Measurements from ENCODE around the gene CPNE9.
A peak's percentile ranks its signal among the peaks of the same experiment; 100 is the strongest.
"Not testable (repeated sequence)": the region's sequence is repeated elsewhere in the genome, so short reads cannot be mapped to it uniquely, and the experiment has no call there.

Gene CPNE9

DNA sequence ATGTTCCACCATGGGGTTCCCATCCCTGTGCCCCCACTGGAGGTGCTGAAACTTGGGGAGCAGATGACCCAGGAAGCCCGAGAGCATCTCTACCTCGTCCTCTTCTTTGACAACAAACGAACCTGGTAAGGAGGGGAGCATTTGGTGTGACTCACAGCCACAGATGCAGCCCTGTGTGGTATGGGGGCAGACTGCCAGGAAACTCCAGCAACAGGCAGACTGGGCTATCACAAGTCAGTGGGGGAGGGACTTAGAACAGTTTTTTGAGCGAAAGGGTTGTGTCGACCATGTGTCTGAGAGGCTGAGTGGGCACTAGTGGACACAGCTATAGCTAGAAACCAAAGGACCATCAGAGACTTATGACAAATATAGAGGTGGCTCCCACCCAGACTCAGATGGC lies 42.7 kb downstream of the CPNE9 start:
- DNase-seq (ENCODE audit: low spot score): no peak

DNA sequence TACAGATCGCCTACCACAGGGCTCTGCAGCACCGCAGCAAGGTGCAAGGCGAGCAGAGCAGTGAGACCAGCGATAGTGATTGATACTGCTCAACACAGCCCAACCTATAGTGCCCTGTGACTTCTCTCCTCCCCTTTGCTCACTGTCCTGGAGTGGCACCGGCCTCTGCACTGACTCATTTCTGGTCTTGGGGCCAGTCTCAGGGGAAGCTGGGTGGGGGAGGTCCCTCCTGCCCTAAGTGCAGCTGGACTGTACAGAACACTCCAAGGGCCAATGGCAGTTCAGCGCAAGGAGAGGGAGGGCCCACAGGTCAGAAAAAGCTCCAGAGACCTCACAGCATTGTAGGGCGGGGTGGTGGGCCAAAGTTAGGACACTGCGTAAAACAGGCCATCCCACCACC lies 43.6 kb downstream of the CPNE9 start:
- DNase-seq (ENCODE audit: low spot score): no peak

DNA sequence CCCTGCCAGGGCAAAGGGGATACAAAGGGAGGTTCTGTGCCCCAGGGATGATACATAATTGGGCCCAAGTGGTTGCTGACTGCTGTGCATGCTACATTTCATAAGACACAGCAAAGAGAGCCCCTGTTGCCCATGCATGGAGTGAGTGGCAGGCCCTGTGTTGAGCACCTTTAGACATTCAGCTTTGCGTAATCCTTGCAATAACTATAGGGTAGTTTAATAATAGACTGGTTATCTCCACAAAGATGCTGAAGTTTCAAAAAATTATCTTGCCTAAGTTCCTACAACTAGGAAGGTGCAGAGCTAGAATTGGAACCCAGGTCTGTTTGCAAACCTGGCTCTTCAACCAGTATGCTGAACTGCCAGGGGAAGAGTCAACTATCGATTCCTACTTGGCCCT lies 44.4 kb downstream of the CPNE9 start:
- no peak for DNase-seq (ENCODE audit: low spot score)

DNA sequence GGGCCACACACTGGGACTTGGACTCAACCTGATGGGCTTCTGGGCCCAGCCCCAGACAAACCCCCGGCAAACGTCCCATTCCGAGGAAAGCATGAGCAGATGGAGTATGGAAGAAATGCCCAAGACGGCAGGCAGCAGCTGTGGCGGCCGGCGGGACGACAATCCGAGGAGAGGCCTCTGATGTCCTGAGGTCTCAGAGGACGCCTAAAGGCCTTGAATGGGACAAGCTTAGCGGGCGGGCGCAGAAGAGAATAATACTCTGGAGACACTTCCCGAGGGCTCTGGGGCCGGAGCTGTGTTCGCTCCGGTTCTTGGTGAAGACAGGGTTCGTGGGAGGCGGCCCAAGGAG lies 45.6 kb downstream of the CPNE9 start:
- no peak for DNase-seq (ENCODE audit: low spot score)

DNA sequence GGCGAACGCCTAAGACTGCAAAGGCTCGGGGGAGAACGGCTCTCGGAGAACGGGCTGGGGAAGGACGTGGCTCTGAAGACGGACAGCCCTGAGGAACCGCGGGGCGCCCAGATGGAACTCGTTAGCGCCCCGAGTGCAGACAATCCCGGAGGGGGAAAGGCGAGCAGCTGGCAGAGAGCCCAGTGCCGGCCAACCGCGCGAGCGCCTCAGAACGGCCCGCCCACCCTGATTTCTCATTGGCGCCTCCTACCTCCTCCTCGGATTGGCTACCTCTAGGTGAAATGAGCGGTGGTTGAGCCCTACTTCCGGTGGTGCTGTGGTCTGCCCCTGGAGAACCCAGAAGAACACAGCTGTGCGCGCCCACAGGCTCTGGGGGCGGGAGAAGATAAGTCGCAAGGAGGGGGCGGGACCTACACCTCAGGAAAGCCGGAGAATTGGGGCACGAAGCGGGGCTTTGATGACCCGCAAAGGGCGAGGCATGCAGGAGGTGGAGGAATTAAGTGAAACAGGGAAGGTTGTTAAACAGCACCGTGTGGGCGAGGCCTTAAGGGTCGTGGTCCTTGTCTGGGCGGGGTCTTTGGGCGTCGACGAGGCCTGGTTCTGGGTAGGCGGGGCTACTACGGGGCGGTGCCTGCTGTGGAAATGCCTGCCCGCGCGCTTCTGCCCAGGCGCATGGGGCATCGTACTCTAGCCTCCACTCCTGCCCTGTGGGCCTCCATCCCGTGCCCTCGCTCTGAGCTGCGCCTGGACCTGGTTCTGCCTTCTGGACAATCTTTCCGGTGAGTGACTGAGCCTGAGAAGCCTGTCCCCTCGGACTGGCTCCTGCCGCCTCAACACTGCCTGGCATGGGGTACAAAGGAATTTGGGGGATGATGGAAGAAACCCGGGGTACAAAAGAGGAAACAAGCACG lies 46.3 kb downstream of the CPNE9 start, which contains the start of gene OGG1:
Gene OGG1, plus strand, starts transcription at position 308 of the 911 bp plus-strand sequence. Its CDS starts 335 bp downstream, at position 643.
- DNase-seq (ENCODE audit: low spot score): peak; percentile 98

DNA sequence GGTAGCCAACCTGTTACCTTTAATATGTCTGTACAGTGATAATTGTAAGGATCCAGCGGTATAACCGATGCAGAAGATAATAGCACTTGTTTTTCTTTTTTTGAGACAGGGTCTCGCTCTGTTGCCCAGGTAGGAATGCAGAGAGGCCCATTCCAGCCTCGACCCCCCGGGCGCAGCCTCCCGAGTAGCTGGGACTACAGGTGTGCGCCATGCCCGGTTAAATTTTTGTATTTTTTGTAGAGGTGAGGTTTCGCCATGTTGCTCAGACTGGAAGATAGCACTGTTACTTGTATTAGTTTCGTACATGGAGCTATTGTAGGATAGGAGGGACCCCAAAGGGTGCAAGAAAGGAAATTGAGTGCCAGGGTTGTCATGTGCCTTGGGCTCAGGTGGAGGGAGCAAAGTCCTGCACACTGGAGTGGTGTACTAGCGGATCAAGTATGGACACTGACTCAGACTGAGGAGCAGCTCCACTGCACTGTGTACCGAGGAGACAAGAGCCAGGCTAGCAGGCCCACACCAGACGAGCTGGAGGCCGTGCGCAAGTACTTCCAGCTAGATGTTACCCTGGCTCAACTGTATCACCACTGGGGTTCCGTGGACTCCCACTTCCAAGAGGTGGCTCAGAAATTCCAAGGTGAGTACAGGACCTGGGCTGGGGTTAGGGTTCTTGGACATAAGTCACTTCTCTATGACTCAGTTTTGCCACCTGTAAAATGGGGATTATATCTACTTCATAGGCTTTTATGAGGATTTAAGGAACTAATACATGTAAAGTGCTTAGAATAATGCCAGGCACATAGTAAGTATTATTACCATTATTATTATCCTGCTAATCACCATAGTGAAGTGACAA lies 47.2 kb downstream of the CPNE9 start:
- no peak for DNase-seq (ENCODE audit: low spot score)

DNA sequence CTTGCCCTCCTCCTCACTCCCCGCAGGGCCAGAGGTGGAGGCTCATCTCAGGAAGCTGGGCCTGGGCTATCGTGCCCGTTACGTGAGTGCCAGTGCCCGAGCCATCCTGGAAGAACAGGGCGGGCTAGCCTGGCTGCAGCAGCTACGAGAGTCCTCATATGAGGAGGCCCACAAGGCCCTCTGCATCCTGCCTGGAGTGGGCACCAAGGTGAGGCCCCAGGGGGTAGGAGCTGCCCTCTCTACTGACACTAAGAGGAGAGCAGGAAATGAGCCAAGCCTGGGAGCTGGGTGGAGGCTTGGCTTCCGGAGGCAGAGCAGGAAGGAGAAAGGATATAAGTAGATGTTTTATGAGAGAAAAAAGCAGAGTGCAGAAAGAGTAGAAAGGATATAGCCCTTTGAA lies 51.0 kb downstream of the CPNE9 start:
- no peak for DNase-seq (ENCODE audit: low spot score)

DNA sequence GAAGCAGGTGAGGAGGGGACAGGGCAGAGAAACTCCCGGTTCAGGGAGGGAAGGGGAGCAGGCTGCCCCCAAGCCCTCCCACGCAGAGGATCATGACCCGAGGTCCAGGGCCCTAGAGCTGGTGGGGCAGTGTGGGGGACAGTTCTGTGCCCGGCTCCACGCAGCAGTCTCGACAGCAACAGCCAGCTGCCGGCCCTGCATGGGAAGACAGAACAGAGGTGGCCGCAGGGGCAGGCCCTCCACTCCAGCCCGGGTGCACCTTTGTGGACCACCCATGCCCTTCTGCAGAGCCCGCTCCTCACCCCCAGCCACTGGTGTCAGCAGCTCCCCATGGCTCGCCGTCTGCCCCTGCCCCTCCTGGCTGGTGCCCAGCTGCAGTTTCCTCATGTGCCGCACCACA lies 53.8 kb downstream of the CPNE9 start:
- no peak for DNase-seq (ENCODE audit: low spot score)

DNA sequence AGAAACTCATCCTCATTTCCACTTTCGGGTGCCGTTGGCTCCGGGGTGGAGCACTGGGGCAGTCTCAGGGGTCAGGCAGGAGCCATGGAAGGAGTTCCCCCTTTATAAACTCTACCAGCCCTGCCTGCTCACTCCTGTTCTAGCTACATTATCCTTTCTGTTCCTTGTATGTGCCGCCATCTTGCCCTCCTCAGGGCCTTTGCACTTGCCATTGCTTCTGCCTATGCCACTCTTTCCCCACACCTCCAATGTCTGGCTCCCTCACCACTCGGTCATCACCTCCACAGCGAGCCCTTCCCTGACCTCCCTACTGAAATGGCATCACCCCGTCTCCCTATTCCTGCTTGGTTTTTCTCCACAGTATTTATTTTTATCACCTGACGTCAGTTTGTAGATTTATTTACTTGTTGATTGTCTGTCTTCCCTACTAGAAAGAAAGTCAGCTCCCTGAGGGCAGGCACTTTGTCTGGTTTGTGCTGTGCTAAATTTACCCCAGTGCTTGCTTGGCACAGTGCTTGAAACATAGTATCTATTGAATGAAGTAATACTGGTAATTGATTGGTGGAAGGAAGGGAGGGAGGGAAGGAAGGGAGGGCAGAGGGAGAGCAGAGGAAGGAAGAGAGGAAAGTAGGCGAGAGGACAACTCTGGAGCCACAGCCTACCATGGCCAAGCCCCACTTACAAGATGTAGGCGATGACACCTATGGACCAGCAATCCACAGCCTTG lies 57.3 kb downstream of the CPNE9 start:
- DNase-seq (ENCODE audit: low spot score): no peak

DNA sequence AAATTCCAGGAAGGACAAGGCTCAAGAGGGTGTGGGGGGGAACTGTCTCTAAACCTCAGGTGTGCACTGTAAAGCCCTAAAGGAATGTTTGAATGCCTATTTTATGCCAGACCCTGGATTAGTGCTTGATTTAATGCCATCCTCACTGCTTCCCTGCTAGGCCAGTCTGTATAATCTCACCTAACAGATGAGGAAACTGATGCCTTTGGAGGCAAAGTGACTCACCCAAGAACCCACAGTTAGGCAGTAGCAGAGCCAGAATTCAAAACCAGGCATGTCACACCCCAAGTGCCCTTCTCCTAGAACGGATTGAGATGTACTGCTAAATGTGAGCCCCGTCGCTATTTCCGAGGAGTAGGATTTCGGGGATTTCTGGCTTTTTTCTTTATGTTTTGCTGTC lies 58.3 kb downstream of the CPNE9 start:
- no peak for DNase-seq (ENCODE audit: low spot score)

DNA sequence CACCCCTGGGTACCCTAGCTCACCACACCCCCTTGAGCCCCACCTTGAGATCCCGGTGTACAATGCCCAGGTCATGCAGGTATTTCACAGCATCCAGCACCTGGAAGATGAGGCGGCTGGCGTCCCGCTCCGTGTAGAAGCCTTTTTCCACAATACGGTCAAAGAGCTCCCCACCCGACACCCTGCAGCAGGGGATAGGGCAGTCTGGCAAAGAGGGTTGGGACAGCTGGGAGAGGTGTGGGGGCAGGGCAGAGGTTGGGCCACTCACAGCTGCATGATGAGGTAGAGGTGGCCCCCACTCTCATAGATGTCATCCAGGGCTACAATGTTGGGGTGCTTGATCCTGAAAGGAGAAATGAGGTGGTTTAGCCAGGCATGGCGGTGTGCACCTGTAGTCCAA lies 59.2 kb downstream of the CPNE9 start:
- DNase-seq (ENCODE audit: low spot score): no peak

DNA sequence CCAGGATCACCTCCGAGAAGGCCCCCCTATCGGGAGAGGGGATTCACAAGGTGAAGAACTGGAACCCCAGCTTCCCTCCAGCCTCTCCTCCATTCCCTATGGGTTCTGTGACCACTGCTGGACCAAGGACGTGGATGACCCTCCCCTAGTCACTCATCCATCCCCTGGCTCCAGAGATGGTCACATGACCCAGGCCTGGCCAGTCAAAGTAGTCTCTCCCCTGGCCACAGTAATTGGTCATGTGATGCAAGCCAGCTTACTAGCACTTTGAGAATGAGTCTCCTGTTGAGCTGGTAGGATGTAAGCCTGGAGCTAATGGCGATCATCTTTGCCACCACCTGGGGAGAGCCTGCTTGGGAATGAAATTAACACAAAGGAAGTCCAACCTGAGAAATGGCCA lies 62.2 kb downstream of the CPNE9 start:
- DNase-seq (ENCODE audit: low spot score): no peak

DNA sequence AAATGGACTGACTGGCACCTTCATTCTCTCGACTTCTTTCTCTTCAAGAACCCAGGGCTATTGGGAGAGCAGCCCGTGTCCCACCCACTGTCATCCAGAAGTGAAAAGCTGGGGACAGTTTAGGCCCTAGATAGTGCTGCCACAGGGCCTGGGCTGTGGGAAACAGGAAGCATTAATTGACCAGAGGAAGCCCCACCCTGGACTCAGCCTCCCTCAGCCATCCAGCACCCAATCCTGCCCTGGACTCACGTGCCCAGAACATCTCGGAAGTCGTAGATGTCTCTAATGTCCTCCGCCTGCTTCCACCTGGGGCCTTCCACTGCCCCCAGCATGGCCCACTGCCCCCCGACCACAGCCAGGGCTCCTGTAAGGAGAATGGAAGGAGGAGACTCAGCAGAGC lies 63.8 kb downstream of the CPNE9 start:
- DNase-seq (ENCODE audit: low spot score): no peak

DNA sequence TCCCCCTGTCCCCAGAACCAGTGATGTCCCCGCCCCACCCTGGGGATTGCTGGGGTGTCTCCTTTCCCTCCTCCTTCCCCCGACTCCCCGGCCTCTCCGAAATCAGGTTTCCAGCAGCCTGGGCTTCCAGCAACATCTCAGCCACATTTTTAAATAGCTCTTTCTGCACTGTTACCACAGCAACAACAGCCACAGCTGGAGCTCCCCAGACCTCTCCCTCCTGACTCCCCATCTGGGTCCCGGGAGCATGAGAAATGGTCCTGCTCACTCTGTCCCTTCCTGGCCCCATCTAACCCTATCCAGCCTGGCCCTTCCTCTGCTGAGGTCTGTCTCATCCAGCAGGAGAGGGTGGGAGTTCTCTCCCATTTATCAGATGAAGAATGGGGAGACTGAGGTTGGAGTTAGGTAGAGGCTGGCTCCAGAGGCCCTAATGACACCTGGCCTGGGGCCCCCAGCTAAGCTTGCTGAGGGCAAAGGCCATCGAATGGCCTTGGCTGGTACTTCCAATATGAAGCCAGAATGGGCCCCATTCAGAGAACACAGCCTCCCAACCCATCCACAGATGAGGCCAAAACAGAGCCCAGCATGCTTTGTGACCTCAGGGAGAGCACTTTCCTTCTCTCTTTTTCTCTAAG lies 64.6 kb downstream of the CPNE9 start:
- no peak for DNase-seq (ENCODE audit: low spot score)

DNA sequence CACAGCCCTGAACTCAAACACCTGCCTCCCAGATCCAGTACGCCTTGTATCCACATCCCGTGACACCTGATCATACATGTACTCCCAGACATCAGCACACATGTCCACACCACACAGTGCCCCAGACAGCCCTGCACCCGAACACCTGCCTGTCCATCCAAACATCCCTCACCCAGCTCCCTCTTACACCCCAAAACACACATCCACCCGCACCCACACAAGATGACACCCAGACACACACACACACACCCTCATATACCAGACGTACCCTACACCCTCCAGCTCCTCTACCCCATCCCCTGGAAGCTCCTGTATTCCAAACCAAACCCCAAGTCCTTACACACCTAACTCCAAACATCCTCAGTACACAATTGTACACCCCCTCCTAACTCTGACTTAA lies 65.4 kb downstream of the CPNE9 start:
- DNase-seq (ENCODE audit: low spot score): no peak

DNA sequence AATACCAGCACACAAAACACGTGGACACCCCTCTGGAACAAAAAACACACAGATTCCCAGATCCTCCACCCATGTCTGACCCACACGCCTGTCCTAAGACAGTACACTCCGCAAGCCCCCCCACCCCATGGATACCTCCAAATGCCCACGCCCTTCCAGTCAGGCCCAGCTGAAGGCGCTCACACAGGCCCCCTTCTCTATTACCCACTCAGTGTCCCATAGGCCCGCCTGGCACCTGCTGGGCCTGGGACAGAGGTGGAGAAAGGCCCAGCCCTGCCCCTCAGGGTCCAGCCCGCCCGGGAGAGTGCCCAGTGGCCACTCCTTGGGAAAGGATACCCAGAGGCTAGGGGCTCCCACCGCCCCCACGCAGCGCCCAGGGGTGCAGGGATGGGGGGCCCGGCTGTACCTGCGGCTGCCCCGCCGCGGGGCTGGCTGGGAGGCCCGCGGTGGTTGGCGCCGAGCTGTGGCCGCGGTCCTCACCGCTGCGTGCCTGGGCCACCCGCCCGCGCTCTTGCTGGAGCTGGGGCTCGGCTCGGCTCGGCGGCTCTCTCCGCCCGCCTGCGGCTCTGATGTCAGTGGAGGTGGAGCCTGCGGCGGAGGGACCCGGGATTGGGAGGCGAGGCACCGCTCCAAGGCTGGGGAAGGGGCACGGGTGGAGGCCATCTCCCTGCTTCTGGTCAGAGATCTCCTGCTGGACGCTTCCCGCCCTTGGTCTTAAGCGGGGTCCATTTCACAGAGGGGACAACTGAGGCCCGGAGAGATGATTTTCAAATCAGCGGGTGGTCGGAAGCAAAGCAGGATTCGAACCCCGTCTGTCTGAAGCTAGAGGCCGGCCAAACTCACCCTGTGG lies 66.0 kb downstream of the CPNE9 start, which contains the start of gene CAMK1:
Gene CAMK1, minus strand, starts transcription at position 522 of the 850 bp plus-strand sequence. CDS start 2,198 bp downstream, outside the sequence.
- DNase-seq (ENCODE audit: low spot score): peak; percentile 33

DNA sequence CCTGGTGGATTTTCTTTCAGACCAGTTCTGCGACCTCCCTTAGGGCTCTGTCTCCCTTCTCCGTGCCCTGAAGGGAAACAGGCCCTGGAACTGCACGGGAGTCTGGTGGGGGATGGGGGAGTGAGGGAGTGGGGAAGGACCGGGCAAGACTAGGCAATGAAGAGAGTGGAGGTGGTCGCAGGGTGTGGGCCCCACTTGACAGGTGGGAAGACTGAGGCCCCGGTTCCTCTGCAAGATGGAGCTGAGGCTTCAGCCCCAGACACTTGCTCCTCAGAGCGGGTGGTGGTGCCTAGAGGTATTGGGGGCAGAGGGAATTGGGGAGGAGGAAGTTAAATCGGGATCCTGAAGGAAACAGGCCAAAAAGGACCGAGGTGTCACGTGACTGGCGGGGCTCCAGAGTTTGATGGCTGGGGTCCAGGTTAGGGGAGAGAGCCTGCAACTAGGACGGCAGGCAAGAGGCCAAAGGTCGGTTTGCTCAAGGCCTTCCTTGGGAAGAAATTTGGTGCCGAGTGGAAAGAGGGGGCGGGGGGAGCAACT lies 66.7 kb downstream of the CPNE9 start:
- no peak for DNase-seq (ENCODE audit: low spot score)

DNA sequence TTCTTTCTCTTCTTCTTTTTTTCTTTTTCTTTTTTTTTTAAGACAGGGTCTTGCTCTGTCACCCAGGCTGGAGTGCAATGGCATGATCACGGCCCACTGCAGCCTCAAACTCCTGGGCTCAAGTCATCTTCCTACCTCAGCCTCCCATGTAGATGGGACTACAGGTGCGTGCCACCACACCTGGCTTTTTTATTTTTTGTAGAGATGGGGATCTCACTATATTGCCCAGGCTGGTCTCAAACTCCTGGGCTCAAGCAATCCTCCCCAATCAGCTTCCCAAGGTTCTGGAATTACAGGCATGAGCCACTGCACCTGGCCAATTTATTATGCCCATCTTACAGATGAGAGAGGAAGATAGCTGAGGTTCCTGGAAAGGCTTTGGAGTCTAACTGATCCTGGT lies 67.4 kb downstream of the CPNE9 start:
- DNase-seq (ENCODE audit: low spot score): not testable (repeated sequence)

DNA sequence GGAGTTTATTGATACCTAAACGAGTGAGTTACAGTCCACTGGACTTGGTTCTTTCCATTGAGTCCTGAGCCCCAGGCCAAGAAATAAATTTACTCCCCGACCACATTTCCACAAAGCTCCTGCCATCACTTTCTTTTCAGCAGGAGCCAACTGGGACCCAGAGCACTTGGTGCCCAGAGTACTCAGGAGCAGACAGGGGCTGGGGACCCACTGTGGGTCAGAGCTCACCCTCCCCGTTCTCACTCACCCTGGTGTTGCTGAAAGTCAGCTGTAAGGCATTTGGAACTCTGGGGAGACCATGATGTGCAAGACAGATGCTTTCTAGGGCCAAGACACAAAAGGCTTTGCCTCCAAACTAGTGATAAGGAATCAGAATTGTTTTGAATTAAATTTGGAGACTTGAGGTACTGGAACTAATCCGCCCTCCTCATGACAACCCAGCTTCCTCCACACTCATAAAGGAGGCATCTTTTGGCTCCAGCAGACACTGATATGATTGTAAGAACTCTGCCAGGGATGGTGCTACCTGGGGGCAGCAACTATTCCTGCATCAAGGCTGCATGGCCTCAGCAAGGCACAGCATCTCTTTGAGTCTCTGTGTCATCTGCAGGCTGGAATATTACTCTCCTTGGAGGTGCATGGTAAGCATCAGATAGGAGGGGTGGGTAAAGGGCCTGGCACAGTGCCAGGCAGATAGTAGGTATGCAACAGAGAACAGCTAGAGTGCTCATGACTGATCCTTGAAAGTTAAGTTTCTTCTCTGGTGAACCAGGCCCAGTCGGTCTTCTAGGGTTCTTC lies 73.5 kb downstream of the CPNE9 start:
- no peak for DNase-seq (ENCODE audit: low spot score)

DNA sequence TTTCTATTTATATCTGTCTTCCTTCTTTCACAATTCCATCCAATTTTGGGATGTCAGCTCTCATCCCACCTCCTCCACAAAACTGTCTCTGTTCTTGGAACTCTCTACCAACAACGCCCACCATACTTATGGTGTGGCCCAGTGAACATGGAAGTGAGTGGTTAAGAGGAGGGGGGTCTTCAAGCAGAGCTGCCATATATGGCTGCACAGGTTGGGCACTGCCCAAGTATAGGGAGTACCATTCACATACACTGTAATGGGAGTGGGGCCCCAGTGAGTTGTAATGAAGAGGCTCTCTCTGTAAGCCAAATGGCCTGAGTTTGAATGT lies 74.0 kb downstream of the CPNE9 start:
- no peak for DNase-seq (ENCODE audit: low spot score)
